ENCODE data around the gene FAM200C. TPM values are rescaled to one million over a fixed set of nuclear protein-coding genes. Genes with fewer than 3 reads are reported as not detected.

The FAM200C gene
- total RNA-seq, 2 experiments from 2014 or later, result 0.62 to 0.73 TPM

GRCh38 chr5:160398806-160399205 lies 1.0 kb downstream of the FAM200C start:
- Mint-ChIP-seq H3K27ac (no peak overlapping the region), H3K4me1 (peaks cover 20% of the 10 kb centered on the region), H3K9me3 (no peaks in the 10 kb centered on the region), H3K27me3 (no peaks in the 10 kb centered on the region), H3K4me3 (peak overlapping the region; percentile 79), H3K36me3 (ENCODE audit: low read depth) (peaks cover 10% of the 10 kb centered on the region)
- POLR2A ChIA-PET, result no interaction called here
- DNase-seq, result no peak
- CTCF ChIA-PET, result interaction anchor here (1.1 kb wide), 1 partner anchor 377 kb away, joined by 4 read pairs; no protein-coding TSS in a partner anchor

- ChIA-PET POLR2A (interaction anchor here (0.7 kb wide), 1 partner anchor 129 kb away, joined by 3 read pairs; no protein-coding TSS in a partner anchor), CTCF (interaction anchor here (0.5 to 0.6 kb wide), 2 partner anchors 15 to 22 kb away, joined by 3 to 4 read pairs; no protein-coding TSS in a partner anchor)
- no peaks in the 10 kb centered on the region for H3K9me3 Mint-ChIP-seq
- no peak for DNase-seq
- peaks cover 20% of the 10 kb centered on the region for H3K4me1 Mint-ChIP-seq
- H3K36me3 Mint-ChIP-seq (ENCODE audit: low read depth), result peaks cover 2% of the 10 kb centered on the region
- no peak overlapping the region for H3K27ac Mint-ChIP-seq
- no peaks in the 10 kb centered on the region for H3K27me3 Mint-ChIP-seq
- no peak overlapping the region for H3K4me3 Mint-ChIP-seq
Measured at GRCh38 chr5:160397492-160397891, 2.4 kb downstream of the FAM200C start.

GRCh38 chr5:160395111-160395510 lies 4.7 kb downstream of the FAM200C start:
- Mint-ChIP-seq H3K9me3 (no peaks in the 10 kb centered on the region), H3K4me3 (no peak overlapping the region), H3K27me3 (no peaks in the 10 kb centered on the region), H3K27ac (no peak overlapping the region), H3K36me3 (ENCODE audit: low read depth) (no peaks in the 10 kb centered on the region), H3K4me1 (peaks cover 14% of the 10 kb centered on the region)
- DNase-seq, result no peak
- POLR2A ChIA-PET, result no interaction called here
- CTCF ChIA-PET, result no interaction called here

GRCh38 chr5:160390787-160391696 lies 8.8 kb downstream of the FAM200C start:
- H3K27ac Mint-ChIP-seq, result no peak overlapping the region
- H3K4me1 Mint-ChIP-seq, result no peaks in the 10 kb centered on the region
- ChIA-PET CTCF (interaction anchor here (0.6 to 2.1 kb wide), 6 partner anchors 11 to 369 kb away, joined by 3 to 7 read pairs (median 3); no protein-coding TSS in a partner anchor), POLR2A (no interaction called here)
- no peak overlapping the region for H3K4me3 Mint-ChIP-seq
- DNase-seq, result no peak
- H3K9me3 Mint-ChIP-seq, result peaks cover 11% of the 10 kb centered on the region
- no peaks in the 10 kb centered on the region for H3K36me3 Mint-ChIP-seq (ENCODE audit: low read depth)
- peaks cover 6% of the 10 kb centered on the region for H3K27me3 Mint-ChIP-seq

GRCh38 chr5:160387445-160387844 lies 12.4 kb downstream of the FAM200C start:
- H3K36me3 Mint-ChIP-seq (ENCODE audit: low read depth), result no peaks in the 10 kb centered on the region
- CTCF ChIA-PET, result no interaction called here

GRCh38 chr5:160385496-160385895 lies 14.4 kb downstream of the FAM200C start:
- Mint-ChIP-seq H3K4me1 (no peaks in the 10 kb centered on the region), H3K27ac (no peak overlapping the region), H3K27me3 (peaks cover 17% of the 10 kb centered on the region), H3K4me3 (no peak overlapping the region), H3K36me3 (ENCODE audit: low read depth) (no peaks in the 10 kb centered on the region), H3K9me3 (peaks cover 11% of the 10 kb centered on the region)
- DNase-seq, result no peak
- POLR2A ChIA-PET, result no interaction called here
- CTCF ChIA-PET, result interaction anchor here (0.5 kb wide), 1 partner anchor 665 kb away, joined by 3 read pairs; no protein-coding TSS in a partner anchor

More at GRCh38 chr5:160387445-160387844, 12.4 kb downstream of the FAM200C start:
- Mint-ChIP-seq H3K4me3 (no peak overlapping the region), H3K9me3 (peaks cover 11% of the 10 kb centered on the region), H3K27ac (no peak overlapping the region), H3K27me3 (peaks cover 7% of the 10 kb centered on the region), H3K4me1 (no peaks in the 10 kb centered on the region)
- DNase-seq, result no peak
- POLR2A ChIA-PET, result no interaction called here

GRCh38 chr5:160384681-160385080 lies 15.2 kb downstream of the FAM200C start:
- Mint-ChIP-seq H3K4me1 (no peaks in the 10 kb centered on the region), H3K9me3 (peaks cover 11% of the 10 kb centered on the region), H3K4me3 (no peak overlapping the region), H3K36me3 (ENCODE audit: low read depth) (no peaks in the 10 kb centered on the region), H3K27ac (no peak overlapping the region), H3K27me3 (peaks cover 22% of the 10 kb centered on the region)
- no peak for DNase-seq
- ChIA-PET POLR2A (no interaction called here), CTCF (no interaction called here)

GRCh38 chr5:160382346-160382745 lies 17.5 kb downstream of the FAM200C start:
- Mint-ChIP-seq H3K4me1 (no peaks in the 10 kb centered on the region), H3K27ac (no peak overlapping the region), H3K9me3 (peaks cover 2% of the 10 kb centered on the region), H3K36me3 (ENCODE audit: low read depth) (no peaks in the 10 kb centered on the region), H3K27me3 (peaks cover 21% of the 10 kb centered on the region), H3K4me3 (no peak overlapping the region)
- ChIA-PET POLR2A (no interaction called here), CTCF (interaction anchor here (0.5 kb wide), 1 partner anchor 1211 kb away, joined by 3 read pairs; no protein-coding TSS in a partner anchor)
- DNase-seq, result no peak

- H3K27me3 Mint-ChIP-seq, result peaks cover 32% of the 10 kb centered on the region
- H3K9me3 Mint-ChIP-seq, result no peaks in the 10 kb centered on the region
- H3K27ac Mint-ChIP-seq, result no peak overlapping the region
- no peaks in the 10 kb centered on the region for H3K4me1 Mint-ChIP-seq
- ChIA-PET CTCF (no interaction called here), POLR2A (no interaction called here)
- no peaks in the 10 kb centered on the region for H3K36me3 Mint-ChIP-seq (ENCODE audit: low read depth)
- no peak for DNase-seq
- H3K4me3 Mint-ChIP-seq, result no peak overlapping the region
Measured at GRCh38 chr5:160380041-160380440, 19.8 kb downstream of the FAM200C start.

- Mint-ChIP-seq H3K27ac (no peak overlapping the region), H3K9me3 (no peaks in the 10 kb centered on the region), H3K36me3 (ENCODE audit: low read depth) (no peaks in the 10 kb centered on the region), H3K27me3 (peaks cover 38% of the 10 kb centered on the region), H3K4me1 (no peaks in the 10 kb centered on the region), H3K4me3 (no peak overlapping the region)
- POLR2A ChIA-PET, result no interaction called here
- DNase-seq, result no peak
- CTCF ChIA-PET, result no interaction called here
Measured at GRCh38 chr5:160379511-160379910, 20.3 kb downstream of the FAM200C start.

- peaks cover 46% of the 10 kb centered on the region for H3K27me3 Mint-ChIP-seq
- CTCF ChIA-PET, result interaction anchor here (0.6 to 1.2 kb wide), 4 partner anchors 38 to 208 kb away, joined by 3 read pairs; no protein-coding TSS in a partner anchor
- POLR2A ChIA-PET, result no interaction called here
- no peaks in the 10 kb centered on the region for H3K4me1 Mint-ChIP-seq
- H3K27ac Mint-ChIP-seq, result no peak overlapping the region
- H3K9me3 Mint-ChIP-seq, result no peaks in the 10 kb centered on the region
- no peaks in the 10 kb centered on the region for H3K36me3 Mint-ChIP-seq (ENCODE audit: low read depth)
- no peak overlapping the region for H3K4me3 Mint-ChIP-seq
- no peak for DNase-seq
Measured at GRCh38 chr5:160378330-160378729, 21.5 kb downstream of the FAM200C start.

- POLR2A ChIA-PET, result no interaction called here
- Mint-ChIP-seq H3K27me3 (peaks cover 51% of the 10 kb centered on the region), H3K36me3 (ENCODE audit: low read depth) (no peaks in the 10 kb centered on the region), H3K4me1 (no peaks in the 10 kb centered on the region), H3K4me3 (no peak overlapping the region), H3K27ac (no peak overlapping the region), H3K9me3 (no peaks in the 10 kb centered on the region)
- DNase-seq, result no peak
- CTCF ChIA-PET, result interaction anchor here (0.6 to 0.9 kb wide), 4 partner anchors 12 to 614 kb away, joined by 3 to 4 read pairs (median 4); no protein-coding TSS in a partner anchor
Measured at GRCh38 chr5:160377651-160378050, 22.2 kb downstream of the FAM200C start.

- Mint-ChIP-seq H3K27ac (no peak overlapping the region), H3K36me3 (ENCODE audit: low read depth) (no peaks in the 10 kb centered on the region), H3K4me3 (no peak overlapping the region), H3K27me3 (peaks cover 58% of the 10 kb centered on the region), H3K9me3 (no peaks in the 10 kb centered on the region), H3K4me1 (no peaks in the 10 kb centered on the region)
- ChIA-PET POLR2A (no interaction called here), CTCF (no interaction called here)
- no peak for DNase-seq
Measured at GRCh38 chr5:160376416-160376815, 23.4 kb downstream of the FAM200C start.

Measured in activated CD4-positive, alpha-beta T cell treated with anti-CD3 and anti-CD28 coated beads, Interleukin-2, amount 10 ng/mL, durations not matched to agents 7 days and 5 days (primary cell).